T-helper 17 cell (primary cell): ENCODE measurements around the gene MRPL21. TPM values are rescaled to one million over a fixed set of nuclear protein-coding genes. Genes with fewer than 3 reads are reported as not detected.

ENCODE experiments used
- ATAC-seq: fragments of 150-1000 bp; cut with Tn5 transposase; 2 replicates; pipeline ENCODE4 v1.10.0; 2021; ENCODE audit warnings: mild to moderate bottlenecking, moderate library complexity
- DNase-seq, 3 donors: peaks; one replicate each; pipeline versions ENCODE4 v3.0.0 to v3.0.0-alpha.2; 2020 to 2021
- H3K9me3 ChIP-seq: one replicate; pipeline ENCODE4 v1.7.0; 2013; ENCODE audit warnings: low read length, mild to moderate bottlenecking; ENCODE audit not compliant: control insufficient read depth, poor library complexity, severe bottlenecking
- H3K27ac Mint-ChIP-seq: one replicate; pipeline ENCODE4 v1.8.0; 2022; ENCODE audit warnings: mild to moderate bottlenecking, moderate library complexity, mixed read lengths
- H3K27me3 Mint-ChIP-seq: one replicate; pipeline ENCODE4 v1.8.0; 2022; ENCODE audit warnings: mixed read lengths
- H3K36me3 Mint-ChIP-seq: one replicate; pipeline ENCODE4 v1.8.0; 2022; ENCODE audit warnings: low read depth, mixed read lengths
- H3K4me1 Mint-ChIP-seq: one replicate; pipeline ENCODE4 v1.8.0; 2022; ENCODE audit warnings: mild to moderate bottlenecking, mixed read lengths
- H3K4me3 Mint-ChIP-seq: one replicate; pipeline ENCODE4 v1.8.0; 2022; ENCODE audit warnings: mild to moderate bottlenecking, moderate library complexity, mixed read lengths
- total RNA-seq, 4 donors: library from RNA in 2 of 4; stranded (reverse) in 2 of 4; gene quantifications; one replicate each; pipeline ENCODE4 v1.2.3 and lab custom pipeline; 2022 to 2026

The MRPL21 gene
- total RNA-seq, 2 donors from 2014 or later, result 34.4 to 37.2 TPM

- Mint-ChIP-seq H3K4me3 (peak overlapping the region; percentile 95), H3K27me3 (peaks cover 5% of the 10 kb centered on the region), H3K4me1 (peaks cover 11% of the 10 kb centered on the region), H3K27ac (peak overlapping the region; percentile 56), H3K36me3 (no peaks in the 10 kb centered on the region)
- DNase-seq, result peak; percentile 60 to 61 (median 61)
- peak; percentile 61 for ATAC-seq
- H3K9me3 ChIP-seq, result no peaks in the 10 kb centered on the region
These were observed 59.8 kb downstream of the MRPL21 start for GRCh38 chr11:68843703-68844312.

- H3K4me3 Mint-ChIP-seq, result peak overlapping the region; percentile 95
- ATAC-seq, result no peak
These were observed 60.5 kb downstream of the MRPL21 start for GRCh38 chr11:68843052-68843561.

DNA sequence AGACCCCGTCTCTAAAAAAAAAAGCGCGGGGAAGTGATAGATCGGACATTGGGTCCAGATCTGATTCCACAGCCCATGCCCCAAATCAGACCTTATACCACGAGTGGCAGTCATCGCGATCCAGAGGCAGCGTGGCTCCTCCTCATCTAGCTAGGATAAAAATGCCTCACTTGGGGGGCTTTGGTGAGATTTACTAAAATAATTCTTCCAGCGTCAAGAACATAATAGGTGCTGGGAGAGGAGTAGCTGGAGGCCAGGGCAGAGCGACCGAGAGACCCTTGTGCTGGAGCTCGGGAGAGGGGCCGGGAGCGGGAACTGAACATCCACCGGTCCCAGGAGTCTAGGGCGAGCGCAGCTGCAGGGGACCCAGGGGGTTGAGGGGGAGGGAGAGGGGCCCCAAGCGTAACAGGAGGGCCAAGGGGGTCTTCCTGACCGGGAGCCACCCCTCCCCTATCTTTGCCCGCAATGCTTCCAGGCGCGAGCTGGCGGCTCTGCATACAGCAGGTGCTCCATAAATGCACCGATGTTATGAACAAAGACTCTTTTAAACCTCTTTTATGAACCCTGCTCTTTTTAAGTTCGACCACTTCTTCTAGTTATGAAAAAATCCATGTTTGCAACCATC, 61.1 kb downstream of the MRPL21 start:
- Mint-ChIP-seq H3K27ac (peak overlapping the region; percentile 39), H3K4me1 (peaks cover 17% of the 10 kb centered on the region), H3K36me3 (no peaks in the 10 kb centered on the region), H3K27me3 (peaks cover under 1% of the 10 kb centered on the region), H3K4me3 (peak overlapping the region; percentile 95)
- no peaks in the 10 kb centered on the region for H3K9me3 ChIP-seq
- DNase-seq (no peak), ATAC-seq (no peak)

More at GRCh38 chr11:68843052-68843561, 60.5 kb downstream of the MRPL21 start:
- H3K9me3 ChIP-seq, result no peaks in the 10 kb centered on the region
- Mint-ChIP-seq H3K36me3 (no peaks in the 10 kb centered on the region), H3K4me1 (peaks cover 12% of the 10 kb centered on the region), H3K27me3 (peaks cover 5% of the 10 kb centered on the region), H3K27ac (peak overlapping the region; percentile 39)
- peak in 1 of 3 donors; percentile 41 for DNase-seq

GRCh38 chr11:68841718-68842426, 61.8 kb downstream of the MRPL21 start, which contains the start of gene CPT1A:
CPT1A (minus strand) TSS chr11:68841916; CDS start chr11:68815474, 26,442 bp downstream.
- DNase-seq (peak; percentile 57 to 69 (median 64)), ATAC-seq (peak; percentile 48)
- Mint-ChIP-seq H3K27ac (peak within 1 kb of the TSS; percentile 39), H3K4me1 (peaks cover 20% of the 10 kb centered on the region), H3K4me3 (peak within 1 kb of the TSS; percentile 95), H3K36me3 (no peaks in the 10 kb centered on the region), H3K27me3 (no peaks in the 10 kb centered on the region)
- no peaks in the 10 kb centered on the region for H3K9me3 ChIP-seq

Other genes starting within 250 kb of the MRPL21 start
- gene GAL, start 219.3 kb downstream of the MRPL21 start, total RNA-seq, result not detected
- 1 to 10 TPM; 5.0 to 5.5 TPM for gene TESMIN, start 152.3 kb downstream of the MRPL21 start, total RNA-seq
- 10 to 100 TPM; 29.5 to 33.3 TPM for gene CPT1A, start 61.9 kb downstream of the MRPL21 start, total RNA-seq
- gene IGHMBP2, start 59 bp upstream of the MRPL21 start, total RNA-seq, result 10 to 100 TPM; 27.5 to 28.4 TPM
- gene MRGPRD, start 77.2 kb upstream of the MRPL21 start, total RNA-seq, result not detected
- not detected for gene MRGPRF, start 109.4 kb upstream of the MRPL21 start, total RNA-seq
- gene TPCN2, start 145.1 kb upstream of the MRPL21 start, total RNA-seq, result 10 to 100 TPM in 1 of 2 donors, 1 to 10 TPM in 1; 9.1 to 16.4 TPM